NCI-H2107 (cell line): ENCODE measurements around the gene PRRG4.
"Not testable (repeated sequence)": the region's sequence is repeated elsewhere in the genome, so short reads cannot be mapped to it uniquely, and the experiment has no call there.

Experiments used
- DNase-seq: peaks from one replicate; lab custom pipeline; 2025; lab: John Stamatoyannopoulos, UW

Gene PRRG4

DNA sequence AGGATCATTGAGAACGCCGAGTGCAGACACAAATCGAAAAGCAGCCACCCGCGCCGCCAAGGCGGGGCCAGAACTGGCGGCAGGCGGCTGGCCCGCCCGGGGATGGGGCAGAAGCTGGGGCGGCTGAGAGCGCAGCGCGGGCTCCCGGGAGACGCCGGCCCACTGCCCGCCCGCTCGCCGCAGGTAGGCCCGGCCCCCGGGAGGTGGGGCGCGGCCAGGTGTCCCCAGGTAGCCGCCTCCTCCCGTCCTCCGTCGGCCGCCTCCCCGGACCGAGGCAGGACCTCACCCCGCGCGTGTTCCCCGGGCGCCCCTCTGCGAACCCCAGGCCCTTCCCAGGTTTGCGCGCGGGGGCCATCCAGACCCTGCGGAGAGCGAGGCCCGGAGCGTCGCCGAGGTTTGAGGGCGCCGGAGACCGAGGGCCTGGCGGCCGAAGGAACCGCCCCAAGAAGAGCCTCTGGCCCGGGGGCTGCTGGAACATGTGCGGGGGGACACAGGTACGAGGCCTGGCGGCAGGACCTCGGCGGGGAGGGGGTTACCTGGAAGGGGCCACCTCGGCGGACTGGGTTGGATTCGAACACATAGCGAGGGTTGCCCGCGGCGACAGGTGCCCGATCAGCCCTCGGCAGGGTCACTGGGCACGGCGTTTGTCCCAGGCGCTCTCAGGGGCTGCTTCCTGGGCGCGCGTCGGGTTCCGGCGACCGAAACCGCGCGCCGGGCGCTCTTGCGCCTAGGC lies at the start of gene PRRG4:
Gene PRRG4 (plus strand): TSS at position 248 of the 733 bp plus-strand sequence. CDS start 603 bp downstream, outside the sequence.
- peak; percentile 62 for DNase-seq

DNA sequence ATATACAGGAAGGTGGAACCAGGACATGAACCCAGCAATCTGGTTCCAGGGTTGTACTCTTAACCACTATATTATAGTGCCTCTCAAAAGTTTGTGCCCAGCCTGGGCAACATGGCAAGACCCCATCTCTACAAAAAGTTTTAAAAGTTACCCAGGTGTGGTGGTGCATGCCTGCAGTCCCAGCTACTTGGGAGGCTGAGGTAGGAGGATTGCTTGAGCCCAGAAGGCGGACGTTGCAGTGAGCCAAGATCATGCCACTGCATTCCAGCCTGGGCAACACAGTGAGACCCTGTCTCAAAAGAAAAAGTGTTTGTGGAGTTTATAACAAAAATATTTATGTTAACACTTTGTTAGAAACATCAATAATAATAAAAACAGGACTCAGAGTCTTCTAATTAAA lies 48.9 kb upstream of the PRRG4 start:
- not testable (repeated sequence) for DNase-seq

DNA sequence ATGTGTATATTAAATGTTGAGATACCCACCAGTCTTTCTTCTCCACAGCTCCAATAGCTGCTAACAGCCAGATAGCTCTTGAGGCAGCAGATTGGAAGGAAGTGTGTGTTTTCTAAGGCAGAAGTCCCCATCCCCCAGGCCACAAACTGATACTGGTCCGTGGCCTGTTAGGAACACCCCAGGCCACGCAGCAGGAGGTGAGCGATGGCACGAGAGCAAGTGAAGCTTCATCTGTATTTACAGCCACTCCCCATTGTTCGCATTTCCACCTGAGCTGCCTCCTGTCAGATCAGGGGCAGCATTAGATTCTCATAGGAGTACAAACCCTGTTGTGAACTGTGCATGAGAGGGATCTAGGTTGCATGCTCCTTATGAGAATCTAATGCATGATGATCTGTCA lies 48.0 kb upstream of the PRRG4 start:
- no peak for DNase-seq

DNA sequence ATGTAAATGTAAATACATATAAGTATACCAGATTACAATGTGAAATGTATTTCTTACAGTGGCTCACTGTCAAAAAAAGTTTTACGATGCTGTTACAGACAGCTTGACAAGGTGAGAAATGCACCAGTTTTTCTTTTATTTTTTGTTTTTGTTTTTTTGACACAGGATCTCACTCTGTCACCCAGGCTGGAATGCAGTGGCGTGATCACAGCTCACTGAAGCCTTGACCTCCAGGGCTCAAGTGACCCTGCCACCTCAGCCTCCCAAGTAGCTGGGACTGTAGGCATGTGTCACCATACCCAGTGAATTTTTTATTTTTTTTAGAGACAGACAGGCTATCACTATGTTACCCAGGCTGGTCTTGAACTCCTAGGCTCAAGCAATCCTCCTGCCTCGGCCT lies 44.5 kb upstream of the PRRG4 start:
- no peak for DNase-seq

DNA sequence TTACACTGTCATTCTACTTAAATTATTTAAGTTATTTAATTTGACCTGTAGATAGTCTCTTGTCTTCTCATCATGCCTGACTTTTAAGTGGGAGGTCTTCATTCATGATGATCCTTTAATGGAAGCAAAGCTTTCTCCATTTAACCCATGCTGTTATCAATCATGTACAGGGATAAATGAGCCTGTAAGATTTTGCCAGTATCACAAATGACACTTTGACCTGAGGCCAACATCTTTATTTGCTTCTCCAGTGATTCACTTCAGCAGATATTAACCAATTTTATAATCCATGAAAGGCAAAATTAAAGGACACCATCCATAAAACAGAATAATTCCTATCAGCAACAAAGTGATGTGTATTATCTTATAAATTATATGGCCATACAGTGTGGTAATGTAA lies 42.9 kb upstream of the PRRG4 start:
- DNase-seq = no peak

DNA sequence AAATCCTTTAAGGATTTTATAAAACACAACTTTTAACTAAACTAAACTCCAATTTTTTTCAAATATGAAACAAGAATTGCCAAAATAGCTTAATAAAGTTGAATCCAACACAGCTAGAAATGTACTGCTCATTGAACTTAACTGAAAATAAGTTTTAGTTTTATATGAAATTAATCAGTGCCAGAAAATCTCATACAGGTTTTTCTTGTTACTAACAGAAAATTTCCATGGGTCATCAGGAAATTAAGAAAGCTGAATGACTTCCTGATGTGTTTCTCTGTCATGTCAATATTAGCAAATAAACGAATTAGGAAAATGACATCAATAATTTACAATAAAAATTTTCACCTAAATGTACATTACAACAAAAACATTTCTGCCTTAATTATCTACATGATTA lies 38.8 kb upstream of the PRRG4 start:
- no peak for DNase-seq

DNA sequence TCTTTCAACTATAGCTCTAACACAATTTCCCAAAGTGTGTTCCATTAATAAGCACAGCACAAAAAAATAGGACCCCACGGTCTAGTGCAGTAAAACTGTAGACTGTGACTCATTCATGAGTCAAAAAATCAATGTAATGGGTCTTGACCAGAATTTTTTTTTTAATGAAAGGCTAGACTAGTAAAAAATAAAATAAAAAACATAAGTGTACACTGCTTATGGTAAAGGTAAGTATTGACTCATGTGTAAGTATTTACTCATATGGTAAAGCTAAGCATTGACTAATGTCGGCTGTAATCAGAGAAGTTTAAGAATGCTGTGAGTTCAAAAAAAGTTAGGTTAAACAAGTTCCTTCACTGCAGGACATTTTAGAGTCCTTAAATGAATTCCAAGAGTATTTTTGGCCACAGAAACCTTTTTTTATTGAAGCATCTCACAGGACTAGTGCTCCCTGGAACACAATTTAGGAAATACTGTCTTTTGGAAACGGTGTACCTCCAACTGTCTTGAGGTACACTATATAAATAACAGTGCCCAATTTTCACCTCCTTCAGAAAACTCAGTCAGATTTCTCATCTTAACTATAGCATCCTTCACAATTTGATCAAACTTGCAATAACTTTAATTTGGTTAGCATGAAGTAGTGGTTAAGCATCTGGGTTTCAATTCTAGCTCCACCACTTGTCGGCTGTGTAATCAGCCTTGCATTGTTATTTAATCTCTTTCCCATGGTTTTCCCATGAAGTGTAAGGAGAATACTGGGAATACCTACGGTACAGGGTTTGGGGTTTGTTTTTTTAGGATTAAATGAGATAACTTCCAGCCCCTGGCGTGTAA lies 37.4 kb upstream of the PRRG4 start:
- DNase-seq = no peak

DNA sequence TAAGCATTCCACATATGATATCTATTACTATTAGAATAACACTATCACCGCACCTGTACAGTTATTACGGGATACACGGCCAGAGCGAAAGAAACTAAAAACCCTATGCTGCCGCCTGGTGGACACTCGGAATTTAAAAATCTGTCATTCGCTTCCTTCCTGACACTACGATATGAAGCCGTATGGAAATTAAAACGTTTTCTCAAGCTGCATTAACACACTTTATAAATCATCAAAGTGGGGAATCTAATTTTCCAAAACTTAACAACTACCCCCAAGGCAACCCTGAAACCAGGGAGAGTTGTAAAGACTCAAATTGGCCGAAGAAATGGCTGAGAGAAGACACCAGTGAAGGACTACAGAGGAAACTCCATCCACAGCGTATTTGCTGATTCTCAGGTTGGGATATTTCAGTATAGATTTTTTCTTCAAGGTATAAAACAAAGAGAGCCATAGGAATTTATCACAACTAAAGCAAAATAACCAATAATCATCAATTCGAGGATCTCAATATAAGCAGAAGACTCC lies 36.7 kb upstream of the PRRG4 start:
- DNase-seq = peak; percentile 16

DNA sequence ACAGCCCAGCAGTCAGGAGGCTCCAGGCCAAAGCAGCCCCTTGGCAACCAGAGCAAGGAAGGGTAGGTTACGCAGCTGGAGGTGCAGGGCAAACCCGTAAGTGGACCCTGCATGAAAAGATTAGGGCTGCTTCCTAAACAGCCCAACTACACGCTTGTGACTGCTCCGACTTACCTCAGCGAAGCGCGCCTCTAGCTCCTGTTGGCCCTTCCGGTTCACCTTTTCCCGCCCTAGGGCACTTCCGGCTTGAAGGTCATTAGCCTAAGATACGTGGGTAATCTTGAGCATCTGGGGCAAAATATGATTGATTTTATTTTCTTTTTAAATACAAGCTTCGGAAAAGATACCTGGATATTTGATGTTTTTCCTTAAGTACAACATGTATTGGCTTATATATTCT lies 35.3 kb upstream of the PRRG4 start, which contains the start of gene CCDC73:
Gene CCDC73 (minus strand): TSS at position 224 of the 400 bp plus-strand sequence. CDS start 34,419 bp downstream, outside the sequence.
- DNase-seq = no peak

DNA sequence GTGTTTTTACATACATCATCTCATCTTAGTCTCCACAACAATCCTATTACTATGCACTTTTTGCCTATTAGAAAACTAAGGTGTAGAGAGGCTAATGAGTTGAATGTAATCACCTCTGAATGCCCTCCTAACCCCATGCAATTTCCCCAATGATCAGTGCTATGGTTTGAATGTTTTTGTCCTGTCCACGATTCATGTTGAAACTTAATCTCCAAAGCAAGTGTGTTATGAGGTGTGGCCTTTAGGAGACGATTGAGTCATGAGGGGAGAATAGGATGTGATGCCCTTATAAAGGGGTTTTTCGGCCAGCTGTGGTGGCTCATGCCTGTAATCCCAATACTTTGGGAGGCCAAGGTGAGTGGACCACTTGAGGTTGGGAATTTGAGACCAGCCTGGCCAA lies 33.3 kb upstream of the PRRG4 start:
- DNase-seq = no peak

DNA sequence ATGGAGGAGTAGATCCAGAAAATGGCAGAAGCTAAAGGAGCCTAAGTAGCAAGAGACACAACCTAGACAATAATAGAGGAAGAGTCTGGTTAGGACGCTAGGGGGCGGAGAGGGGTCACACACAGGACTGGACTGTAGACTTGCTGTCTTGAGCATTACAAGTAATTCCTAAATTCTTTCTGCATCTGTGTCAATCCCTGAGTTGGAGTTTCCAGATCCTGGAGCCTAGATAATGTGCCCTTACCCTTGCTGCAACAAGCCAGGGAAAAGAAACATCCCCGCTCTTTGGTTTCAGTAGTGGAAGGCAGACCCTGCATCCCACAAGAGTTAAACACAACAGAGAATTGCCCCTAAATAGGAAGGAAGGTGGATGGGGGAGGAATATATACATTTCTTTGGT lies 20.4 kb upstream of the PRRG4 start:
- DNase-seq = peak; percentile 62

DNA sequence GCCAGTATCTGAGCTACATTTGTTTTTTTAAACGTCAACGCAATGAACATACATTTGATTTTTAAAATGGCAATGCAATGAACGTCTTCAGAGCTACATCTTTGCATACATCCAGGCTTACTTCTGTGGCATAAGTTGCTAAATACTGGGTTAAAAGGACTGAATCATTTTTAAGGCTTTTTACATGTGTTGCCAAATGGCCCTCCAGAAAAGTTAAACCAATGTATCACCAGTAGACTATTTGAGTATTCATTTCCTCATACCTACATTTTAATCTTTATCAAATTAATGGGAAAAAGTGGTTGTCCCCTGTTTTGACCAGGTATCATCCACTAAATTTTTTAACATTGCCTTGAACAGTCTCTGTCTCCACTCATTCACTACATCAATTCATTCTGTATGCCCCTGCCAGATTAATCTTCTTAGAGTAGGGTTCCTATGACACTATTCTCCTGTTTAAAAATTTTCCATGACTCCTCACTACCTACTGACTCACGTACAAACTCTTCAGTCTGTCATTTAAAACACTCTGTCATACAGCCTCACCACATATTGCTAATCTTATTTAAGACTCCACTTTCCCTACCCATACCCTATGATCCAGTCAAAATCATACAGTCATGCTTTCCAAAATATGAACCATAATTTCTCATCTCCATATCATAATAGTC lies 12.4 kb upstream of the PRRG4 start:
- DNase-seq = no peak

DNA sequence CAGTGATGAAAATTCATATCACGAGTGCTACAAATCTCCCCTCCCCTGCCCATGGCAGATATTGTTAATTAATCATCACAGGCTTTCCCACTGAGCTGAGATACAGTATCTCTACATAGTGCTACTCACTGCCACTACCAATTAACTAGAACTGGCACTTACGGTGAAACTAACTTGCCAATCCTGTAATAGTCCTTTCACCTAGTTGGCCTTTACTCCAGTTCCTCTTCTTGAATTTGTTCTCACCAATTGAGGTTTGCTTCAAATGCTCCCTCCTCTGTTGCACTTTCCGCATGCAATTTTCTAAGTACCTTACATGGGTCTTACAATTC lies 11.9 kb upstream of the PRRG4 start:
- DNase-seq = no peak

DNA sequence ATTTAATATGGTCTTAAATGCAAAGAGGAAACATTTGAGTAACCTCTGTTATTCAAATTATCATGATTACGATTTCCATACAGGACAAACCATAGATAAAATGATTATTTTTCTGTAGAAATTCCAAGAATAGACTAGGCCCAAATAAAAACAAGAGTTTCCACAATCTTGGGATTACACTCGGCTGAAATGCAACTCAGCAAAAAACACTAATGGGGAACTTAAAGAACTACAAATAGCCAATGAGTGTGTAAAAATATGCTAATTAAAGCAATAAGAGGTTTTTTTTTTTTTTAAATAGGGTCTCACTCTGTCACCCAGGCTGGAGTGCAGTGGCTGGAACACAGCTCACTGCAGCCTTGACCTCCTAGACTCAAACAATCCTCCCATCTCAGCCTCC lies 10.5 kb upstream of the PRRG4 start:
- DNase-seq = no peak

DNA sequence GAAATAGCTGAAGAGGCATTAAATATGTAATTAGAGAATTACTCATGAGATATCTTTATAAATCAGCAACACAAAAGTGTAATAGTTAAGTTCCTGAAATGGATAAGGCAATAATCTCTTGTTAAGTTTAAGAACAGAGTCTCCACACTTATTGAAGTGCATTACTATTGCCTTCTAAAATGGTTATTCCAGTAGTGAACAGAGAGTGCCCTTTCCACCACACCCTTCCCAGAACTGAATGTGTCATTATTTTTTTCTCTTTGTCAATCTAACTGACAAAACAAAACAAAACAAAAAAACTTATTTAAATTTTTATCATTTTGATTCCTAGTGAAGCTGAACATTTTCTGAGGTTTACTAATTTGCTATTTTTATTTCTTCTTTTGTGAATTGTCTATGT lies 9.2 kb upstream of the PRRG4 start:
- DNase-seq = no peak

DNA sequence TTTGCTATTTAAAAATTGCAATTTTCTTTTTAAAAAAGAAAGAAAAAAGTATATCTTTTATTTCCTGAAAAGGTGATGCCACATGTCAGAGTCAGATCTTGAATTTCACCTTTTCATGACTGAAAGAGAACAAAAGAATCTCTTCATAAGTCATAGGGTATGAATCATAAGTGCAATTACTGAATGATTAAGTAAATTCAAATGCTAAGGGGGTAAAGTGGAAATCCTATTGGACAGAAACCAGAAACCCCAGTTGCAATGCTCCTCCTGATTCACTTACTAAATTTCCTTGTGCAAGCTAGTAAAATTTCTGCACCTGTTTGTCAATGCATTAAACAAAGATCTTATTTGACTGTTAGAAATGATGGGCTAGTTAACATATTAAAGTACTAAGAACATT lies 8.2 kb upstream of the PRRG4 start:
- no peak for DNase-seq

DNA sequence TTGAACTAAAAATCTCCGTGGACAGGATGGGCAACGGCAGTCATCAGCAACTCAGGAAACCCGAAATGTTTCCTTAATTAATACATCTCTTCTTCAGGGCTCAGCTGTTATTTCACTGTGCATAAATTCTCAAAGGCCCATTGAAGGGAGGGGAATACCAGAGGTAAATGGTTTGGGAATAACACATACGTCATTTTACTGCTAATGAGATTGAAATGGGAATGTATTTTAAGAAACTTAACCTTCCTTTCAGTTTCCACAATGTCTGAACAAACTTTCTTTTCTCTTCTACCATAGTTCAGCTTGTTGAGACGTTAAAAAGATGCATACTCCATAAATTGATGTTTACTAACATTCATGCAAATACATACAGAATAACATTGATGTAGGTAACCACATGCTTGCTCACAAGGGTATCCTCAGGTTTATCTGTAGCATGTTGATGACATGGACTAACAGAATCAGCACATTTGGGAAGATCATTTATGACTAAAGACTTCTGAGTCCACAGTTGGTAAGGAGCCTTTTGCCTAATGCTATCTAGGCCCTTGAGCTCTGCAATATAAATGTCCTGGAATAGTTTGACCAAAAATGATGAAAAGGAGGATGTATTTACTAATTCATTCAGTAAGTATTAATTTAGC lies 7.7 kb upstream of the PRRG4 start:
- DNase-seq = no peak

DNA sequence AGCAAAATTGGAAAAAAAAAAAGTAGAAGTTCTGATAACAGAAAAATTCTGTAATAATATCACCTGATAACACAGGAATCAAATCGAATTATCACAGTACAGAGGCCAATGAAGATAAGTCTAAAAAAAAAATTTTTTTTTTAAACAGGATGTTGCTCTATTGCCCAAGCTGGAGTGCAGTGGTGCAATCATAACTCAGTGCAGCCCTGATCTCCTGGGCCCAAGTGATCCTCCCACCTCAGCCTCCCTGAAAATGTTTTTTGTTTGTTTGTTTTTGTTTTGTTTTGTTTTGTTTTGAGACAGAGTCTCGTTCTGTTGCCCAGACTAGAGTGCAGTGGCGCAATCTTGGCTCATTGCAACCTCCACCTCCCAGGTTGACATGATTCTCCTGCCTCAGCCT lies 6.1 kb upstream of the PRRG4 start:
- DNase-seq = not testable (repeated sequence)

DNA sequence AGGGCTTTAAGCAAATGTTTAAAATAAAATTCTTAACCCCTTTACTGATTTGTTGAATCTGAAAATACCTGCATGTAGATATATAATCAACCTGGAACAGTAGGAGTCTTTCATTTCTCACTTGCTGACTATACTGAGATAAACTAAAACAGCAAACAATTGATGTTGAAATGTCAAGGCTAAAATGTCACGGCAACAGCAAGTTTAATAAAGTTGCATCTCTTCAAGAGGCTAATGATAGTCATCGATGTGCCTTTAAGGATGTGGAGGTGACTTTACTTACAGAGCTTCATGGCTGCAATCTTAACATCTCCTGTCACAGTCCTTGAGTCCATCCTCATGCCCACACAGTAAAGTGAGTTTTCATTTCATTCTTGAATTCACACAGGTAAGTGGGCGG lies 3.6 kb upstream of the PRRG4 start:
- DNase-seq = no peak

DNA sequence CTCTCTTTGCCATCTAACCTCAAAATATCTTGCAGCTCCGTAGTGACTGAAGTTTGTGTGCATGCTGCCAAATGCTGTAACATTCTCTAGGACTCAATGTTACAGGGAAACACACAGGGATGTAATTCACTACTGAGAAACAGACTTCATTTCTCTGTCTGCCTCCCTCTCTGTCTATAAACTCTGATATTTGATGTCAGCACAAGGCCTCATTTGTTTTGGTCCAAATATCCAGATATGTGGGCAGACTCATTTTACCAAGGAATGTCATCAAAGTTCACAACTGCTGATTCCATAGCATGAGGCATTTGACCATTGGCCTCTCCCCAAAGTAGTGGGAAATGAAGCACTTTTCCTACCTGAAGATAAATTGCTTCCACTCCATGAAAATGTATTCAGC lies 2.5 kb upstream of the PRRG4 start:
- DNase-seq = no peak

DNA sequence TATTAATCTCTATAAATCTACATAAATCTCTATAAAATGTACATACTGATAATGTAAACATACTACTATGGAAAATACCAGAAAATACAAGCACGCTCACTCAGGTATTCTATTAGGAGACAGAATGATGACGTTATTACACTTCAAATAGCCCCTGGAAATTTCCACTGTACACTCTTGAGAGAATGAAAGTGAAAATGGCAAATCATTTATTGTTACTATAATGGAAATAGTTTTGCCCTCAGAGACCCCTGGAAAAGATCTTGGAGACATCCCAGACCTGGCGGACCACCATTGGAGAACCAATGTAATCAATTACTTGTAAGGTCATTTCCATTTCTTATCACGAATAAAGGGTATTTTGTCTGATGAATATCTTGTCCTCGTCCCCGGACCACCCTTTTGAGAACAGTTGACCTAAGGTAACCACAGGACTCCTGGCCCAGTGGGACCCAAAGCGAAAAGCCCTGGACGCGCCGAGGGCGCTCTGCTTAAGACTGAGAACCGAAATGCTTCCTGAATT lies 509 bp upstream of the PRRG4 start:
- DNase-seq = no peak

DNA sequence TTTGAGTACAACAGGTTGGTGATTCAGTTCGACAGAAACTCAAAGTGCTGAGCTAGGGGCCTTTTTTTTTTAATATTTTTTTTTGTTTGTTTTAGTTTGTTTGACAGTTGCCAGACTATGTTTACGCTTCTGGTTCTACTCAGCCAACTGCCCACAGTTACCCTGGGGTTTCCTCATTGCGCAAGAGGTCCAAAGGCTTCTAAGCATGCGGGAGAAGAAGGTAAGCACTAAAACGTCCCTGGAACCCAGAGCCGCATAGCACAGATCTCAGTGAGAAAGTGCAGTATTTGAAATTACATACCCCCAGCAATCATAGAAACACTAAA lies 649 bp downstream of the PRRG4 start:
- DNase-seq = no peak
